GM13976 (cell line): ENCODE measurements around the gene TRNT1.

Experiments used
- DNase-seq: peaks from one replicate; pipeline ENCODE4 v3.0.0; 2012; ENCODE audit warnings: low spot score
- in situ Hi-C: fragments of 300-500 bp; cut with MboI; formaldehyde crosslinking; loops from one replicate; pipeline ENCODE4 v1.12.0; 2022; ENCODE audit warnings: low sequenced_read_pairs, mixed read lengths, inconsistent platforms; ENCODE audit not compliant: unreplicated experiment
- TF ChIP-seq, protein P1 (sequence below): IDR thresholded peaks from 2 replicates; pipeline ENCODE4 v1.5.1; 2012; ENCODE audit warnings: borderline replicate concordance, mild to moderate bottlenecking; ENCODE audit not compliant: insufficient read depth; ENCODE audit errors: extremely low read depth, missing control alignments, control extremely low read depth

Gene TRNT1

DNA sequence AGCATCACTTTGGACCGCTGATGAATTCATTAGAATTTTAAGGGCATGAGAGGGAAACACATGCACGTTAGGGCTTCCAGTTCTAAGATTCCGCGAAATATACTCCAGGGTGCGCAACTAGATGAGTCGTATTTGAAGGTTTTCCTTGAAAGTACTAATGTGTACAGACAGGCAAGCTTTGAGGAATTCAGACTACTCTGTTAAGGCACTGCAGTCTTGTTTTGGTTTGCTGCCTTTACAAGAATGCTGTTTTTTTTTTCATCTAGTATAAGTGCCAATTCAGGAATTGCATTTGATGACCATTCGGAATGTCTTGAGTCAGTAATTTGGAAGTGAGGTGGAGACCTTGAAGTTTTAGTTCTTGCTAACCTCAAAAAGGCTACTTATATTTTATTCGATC, 19.1 kb downstream of the TRNT1 start:
- TF ChIP-seq, protein P1, sequence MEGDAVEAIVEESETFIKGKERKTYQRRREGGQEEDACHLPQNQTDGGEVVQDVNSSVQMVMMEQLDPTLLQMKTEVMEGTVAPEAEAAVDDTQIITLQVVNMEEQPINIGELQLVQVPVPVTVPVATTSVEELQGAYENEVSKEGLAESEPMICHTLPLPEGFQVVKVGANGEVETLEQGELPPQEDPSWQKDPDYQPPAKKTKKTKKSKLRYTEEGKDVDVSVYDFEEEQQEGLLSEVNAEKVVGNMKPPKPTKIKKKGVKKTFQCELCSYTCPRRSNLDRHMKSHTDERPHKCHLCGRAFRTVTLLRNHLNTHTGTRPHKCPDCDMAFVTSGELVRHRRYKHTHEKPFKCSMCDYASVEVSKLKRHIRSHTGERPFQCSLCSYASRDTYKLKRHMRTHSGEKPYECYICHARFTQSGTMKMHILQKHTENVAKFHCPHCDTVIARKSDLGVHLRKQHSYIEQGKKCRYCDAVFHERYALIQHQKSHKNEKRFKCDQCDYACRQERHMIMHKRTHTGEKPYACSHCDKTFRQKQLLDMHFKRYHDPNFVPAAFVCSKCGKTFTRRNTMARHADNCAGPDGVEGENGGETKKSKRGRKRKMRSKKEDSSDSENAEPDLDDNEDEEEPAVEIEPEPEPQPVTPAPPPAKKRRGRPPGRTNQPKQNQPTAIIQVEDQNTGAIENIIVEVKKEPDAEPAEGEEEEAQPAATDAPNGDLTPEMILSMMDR: no peak

DNA sequence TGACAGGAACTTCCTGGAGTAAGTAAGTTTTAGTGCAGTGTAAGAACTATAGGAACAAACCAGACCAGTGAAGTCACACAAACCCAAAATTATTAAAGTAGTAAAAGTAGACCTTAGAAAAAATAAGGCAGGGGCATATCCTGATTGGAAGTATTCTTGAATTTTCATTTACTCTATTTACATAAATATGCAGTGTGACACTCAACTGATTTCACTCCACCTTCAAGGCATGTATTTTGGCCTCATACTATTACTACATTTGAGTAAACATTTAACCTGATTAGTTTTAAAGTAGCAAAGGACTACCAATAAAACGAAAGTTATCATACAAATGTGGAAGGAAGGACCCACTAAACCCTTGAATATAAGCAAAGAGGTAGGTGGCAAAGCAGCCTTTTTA, 22.8 kb downstream of the TRNT1 start:
- no peak for DNase-seq
- TF ChIP-seq, protein P1: no peak
- in situ Hi-C loops: no loop called here

More for the DNA sequence above, 19.1 kb downstream of the TRNT1 start:
- DNase-seq: no peak
- in situ Hi-C loops: no loop called here

DNA sequence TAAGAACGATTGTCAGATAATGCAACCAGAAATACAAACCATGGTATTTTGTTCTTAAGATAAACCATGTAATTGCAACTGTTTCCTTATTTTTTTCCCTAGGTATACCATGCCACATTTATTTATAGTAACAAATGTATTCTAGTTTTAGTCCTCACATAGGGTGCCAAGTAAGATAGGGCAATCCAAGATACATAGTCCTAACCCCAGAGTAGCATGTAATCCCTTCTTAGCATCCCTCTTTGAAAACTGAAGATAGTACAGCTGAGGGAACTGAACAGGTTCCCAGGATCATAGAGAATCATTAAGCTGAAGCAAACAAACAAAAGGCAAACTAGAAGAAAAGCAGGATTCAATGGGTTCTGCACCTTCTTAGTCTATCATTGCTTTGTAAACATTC, 24.8 kb downstream of the TRNT1 start:
- TF ChIP-seq, protein P1: no peak
- in situ Hi-C loops: loop anchor here (25.0 kb wide), 1 partner anchor 389 kb away; no protein-coding TSS in a partner anchor
- no peak for DNase-seq

DNA sequence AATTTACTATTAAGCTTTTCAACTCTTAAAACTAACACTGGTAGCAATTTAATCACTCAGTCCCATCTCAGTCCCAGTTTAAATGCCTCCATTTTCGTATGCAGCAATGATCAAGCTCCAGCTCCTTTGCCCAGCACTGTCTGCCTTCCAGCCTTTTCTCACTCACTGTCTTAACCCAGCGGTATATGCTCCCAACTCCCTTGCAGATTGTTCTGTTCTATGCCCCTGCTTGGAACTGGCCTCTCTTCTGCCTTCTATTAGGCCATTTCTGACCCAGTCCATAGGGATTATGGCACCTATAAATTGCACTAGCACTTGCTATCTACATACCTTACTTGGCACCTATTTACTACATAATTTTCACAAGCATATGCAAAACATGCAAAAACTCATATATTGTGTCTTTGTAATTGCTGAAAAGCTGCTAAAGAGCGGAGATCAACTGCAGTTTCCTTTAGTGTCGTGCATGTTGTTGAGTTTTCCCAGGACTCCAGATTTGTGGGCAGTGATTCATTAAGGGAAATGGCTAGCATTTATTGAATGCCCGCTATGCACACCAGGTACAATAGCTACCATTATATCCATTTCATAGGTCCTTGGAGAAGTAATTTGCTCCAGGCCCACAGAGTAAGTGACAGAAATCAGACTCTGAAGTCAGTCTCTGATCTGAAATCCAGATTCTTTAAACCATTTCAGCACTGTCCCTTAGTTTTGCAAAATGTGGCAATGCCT, 28.3 kb downstream of the TRNT1 start:
- TF ChIP-seq, protein P1: no peak
- DNase-seq: no peak
- in situ Hi-C loops: loop anchor here (25.0 kb wide), 1 partner anchor 393 kb away; no protein-coding TSS in a partner anchor

DNA sequence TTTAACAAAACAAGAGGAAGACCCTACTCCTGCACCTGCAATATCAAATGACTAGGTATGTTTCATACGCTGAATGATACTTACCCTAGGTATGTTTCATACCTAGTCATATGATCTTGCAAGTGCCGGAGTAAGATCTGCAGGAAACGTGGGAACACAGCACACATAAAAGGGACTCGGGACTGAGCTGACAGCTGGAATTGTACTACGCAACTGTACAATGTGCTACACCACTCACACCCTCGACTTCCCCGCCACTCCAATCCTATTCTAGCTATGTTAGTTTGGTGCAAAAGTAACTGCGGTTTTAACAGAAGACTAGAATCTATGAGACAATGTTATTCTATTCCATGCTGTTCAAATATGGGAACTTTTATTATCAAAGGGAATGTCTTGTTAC, 30.7 kb downstream of the TRNT1 start:
- TF ChIP-seq, protein P1: no peak
- in situ Hi-C loops: loop anchor here (25.0 kb wide), 1 partner anchor 395 kb away; no protein-coding TSS in a partner anchor
- DNase-seq: no peak

DNA sequence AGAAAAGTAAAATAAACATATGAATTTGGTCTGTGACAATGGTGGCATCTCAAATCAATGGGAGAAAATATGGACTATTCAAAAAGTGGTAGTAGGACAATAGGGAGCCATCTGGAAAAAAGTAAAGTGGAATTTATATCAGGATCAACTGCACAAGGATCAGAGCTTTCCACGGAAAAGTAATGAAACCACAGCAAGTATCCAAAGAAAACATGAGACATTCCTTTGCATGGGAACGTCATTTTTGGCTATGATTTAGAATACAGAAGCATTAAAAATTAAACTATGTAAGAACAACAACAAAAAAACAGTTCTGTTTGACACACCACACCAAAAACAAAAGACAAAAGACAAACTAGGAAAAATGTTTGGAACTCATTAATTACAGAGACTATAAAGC, 34.1 kb downstream of the TRNT1 start:
- DNase-seq: no peak
- in situ Hi-C loops: loop anchor here (25.0 kb wide), 1 partner anchor 399 kb away; no protein-coding TSS in a partner anchor
- TF ChIP-seq, protein P1: no peak

DNA sequence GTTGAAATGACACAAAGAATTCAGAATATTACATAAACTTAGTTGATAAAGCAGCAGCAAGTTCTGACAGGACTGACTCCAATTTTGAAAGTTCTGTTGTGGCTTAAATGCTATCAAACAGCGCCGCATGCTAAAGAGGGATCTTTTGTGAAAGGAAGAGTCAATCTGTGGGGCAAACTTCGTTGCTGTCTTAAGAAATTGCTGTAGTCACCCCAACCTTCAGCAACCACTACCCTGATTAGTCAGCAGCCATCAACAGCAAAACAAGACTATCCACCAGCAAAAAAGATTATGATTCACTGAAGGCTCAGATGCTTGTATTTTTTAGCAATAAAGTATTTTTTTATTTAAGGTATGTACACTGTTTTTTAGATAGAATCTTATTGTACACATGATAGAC, 38.5 kb downstream of the TRNT1 start:
- TF ChIP-seq, protein P1: no peak
- no peak for DNase-seq
- in situ Hi-C loops: loop anchor here (25.0 kb wide), 1 partner anchor 403 kb away; no protein-coding TSS in a partner anchor
